Placental epithelial cell (primary cell): ENCODE measurements around the gene LURAP1L. TPM values are rescaled to one million over a fixed set of nuclear protein-coding genes. Genes with fewer than 3 reads are reported as not detected.

ENCODE experiments used
- small RNA-seq: library from RNA; depleted of rRNA; stranded (forward); fragments of <200 nt; gene quantifications from one replicate; pipeline ENCODE3, GENCODE V24; 2012
- total RNA-seq: library from RNA; depleted of rRNA; stranded (reverse); fragments of >200 nt; gene quantifications from 2 replicates; pipeline ENCODE4 v1.2.3, GENCODE V29; 2012

Gene LURAP1L, protein sequence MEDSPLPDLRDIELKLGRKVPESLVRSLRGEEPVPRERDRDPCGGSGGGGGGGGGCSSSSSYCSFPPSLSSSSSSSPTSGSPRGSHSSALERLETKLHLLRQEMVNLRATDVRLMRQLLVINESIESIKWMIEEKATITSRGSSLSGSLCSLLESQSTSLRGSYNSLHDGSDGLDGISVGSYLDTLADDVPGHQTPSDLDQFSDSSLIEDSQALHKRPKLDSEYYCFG
- total RNA-seq, result 1.2 and 5.9 TPM in 2 replicates

DNA sequence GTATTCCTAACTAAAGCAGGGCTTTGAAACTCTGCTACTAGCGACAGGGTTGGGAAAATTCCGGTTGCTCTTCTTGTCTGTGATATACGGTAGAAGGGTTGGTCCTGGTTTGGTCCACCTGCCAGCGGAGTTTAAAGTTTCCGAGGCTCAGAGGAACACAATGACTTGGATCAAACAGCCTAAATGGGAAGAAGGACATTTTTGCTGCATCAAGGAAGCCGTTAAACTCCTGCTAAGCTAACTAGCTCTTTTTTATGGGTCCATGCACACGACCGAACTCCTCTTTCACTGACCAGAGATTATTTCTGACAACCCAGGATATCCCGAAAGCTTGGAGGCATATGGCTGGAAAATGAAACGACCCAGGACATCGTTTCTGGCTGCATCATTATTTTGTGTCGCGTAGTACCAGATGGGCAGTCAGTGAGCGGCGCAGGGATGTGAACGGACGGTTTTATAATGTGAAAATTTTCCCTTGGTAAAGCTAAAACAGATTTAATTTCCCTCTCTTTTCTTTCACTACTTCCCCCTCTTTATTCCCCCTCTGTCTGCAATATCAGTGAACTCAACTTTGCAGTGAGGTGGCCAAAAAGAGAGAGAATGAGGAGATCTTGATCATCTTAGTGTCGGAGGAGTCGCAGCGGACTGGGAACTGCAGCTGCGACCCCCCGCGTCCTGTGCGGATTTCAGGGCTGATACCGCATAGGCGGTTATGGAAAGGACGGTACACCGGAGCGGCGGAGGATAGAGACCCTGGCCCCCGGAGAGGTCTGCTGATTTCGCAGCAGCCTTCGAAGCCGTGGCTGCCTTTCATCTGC, at the start of gene LURAP1L:
LURAP1L (plus strand) TSS at position 160 of the 818 bp plus-strand sequence. CDS start 696 bp downstream, outside the sequence.

Small RNA genes lying within 50 kb of the gene (small RNA-seq; reads per million reads assigned to genes)
- not detected for gene RN7SL849P

Other genes with a start within 250 kb of the LURAP1L start
- 0.33 and 0.79 TPM in 2 replicates for gene TYRP1, start 81.6 kb upstream of the LURAP1L start, total RNA-seq